ENCODE measurements around the gene TMEM50B. TPM values are rescaled to one million over a fixed set of nuclear protein-coding genes. Genes with fewer than 3 reads are reported as not detected.

The TMEM50B gene
- total RNA-seq, 1 experiment from 2014 or later: 18.9 TPM

DNA sequence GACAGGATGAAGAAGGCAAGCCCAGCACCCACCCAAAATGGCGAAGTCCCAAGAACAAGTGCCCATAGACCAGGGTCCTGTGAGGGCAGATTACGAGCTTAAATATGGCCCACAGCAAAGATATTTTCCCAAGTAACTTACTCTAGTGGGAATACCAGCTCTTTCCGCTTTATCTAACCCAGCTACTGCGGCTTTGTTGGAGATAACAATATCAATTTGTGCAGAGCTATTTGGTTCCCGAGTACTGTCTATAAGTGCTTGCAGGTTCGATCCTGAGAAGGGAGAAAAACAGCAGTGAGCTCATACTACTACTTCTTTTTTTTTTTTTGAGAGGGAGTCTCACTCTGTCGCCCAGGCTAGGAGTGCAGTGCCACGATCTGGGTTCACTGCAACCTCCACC, 26.1 kb upstream of the TMEM50B start:
- Histone ChIP-seq H3K4me3 (ENCODE audit: low read depth, low read length, poor library complexity, severe bottlenecking) (no peak overlapping the region), H3K4me1 (ENCODE audit: insufficient read depth, low read length, poor library complexity, severe bottlenecking) (no peaks in the 10 kb centered on the region), H3K9me3 (ENCODE audit: low read depth, low read length, poor library complexity, severe bottlenecking) (no peaks in the 10 kb centered on the region), H3K27ac (ENCODE audit: low read depth, low read length, poor library complexity, severe bottlenecking) (no peak overlapping the region), H3K27me3 (replicated peaks; ENCODE audit: insufficient read depth, low read depth, low read length, poor library complexity) (no peaks in the 10 kb centered on the region), H3K36me3 (ENCODE audit: insufficient read depth, low read length, poor library complexity, severe bottlenecking) (peaks cover 62% of the 10 kb centered on the region)
- CTCF ChIA-PET: interaction anchor here (0.6 kb wide), 1 partner anchor 75 kb away, joined by 3 read pairs; no protein-coding TSS in a partner anchor
- POLR2A ChIA-PET (ENCODE audit: low non-redundant PET): no interaction called here
- TF ChIP-seq EZH2 (IDR thresholded peaks at IDR 0.05; ENCODE audit: borderline replicate concordance, low read depth, low read length, poor library complexity, severe bottlenecking): no peak
- TF ChIP-seq, protein P1, sequence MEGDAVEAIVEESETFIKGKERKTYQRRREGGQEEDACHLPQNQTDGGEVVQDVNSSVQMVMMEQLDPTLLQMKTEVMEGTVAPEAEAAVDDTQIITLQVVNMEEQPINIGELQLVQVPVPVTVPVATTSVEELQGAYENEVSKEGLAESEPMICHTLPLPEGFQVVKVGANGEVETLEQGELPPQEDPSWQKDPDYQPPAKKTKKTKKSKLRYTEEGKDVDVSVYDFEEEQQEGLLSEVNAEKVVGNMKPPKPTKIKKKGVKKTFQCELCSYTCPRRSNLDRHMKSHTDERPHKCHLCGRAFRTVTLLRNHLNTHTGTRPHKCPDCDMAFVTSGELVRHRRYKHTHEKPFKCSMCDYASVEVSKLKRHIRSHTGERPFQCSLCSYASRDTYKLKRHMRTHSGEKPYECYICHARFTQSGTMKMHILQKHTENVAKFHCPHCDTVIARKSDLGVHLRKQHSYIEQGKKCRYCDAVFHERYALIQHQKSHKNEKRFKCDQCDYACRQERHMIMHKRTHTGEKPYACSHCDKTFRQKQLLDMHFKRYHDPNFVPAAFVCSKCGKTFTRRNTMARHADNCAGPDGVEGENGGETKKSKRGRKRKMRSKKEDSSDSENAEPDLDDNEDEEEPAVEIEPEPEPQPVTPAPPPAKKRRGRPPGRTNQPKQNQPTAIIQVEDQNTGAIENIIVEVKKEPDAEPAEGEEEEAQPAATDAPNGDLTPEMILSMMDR (conservative IDR thresholded peaks at IDR 0.05; ENCODE audit: low read depth, low read length): no peak
- intact Hi-C loops (cut with micrococcal nuclease; ENCODE audit: unreplicated experiment): no loop called here
- DNase-seq (ENCODE audit: low spot score): no peak
- BruUV-seq (replicated peaks): no TSS peak

DNA sequence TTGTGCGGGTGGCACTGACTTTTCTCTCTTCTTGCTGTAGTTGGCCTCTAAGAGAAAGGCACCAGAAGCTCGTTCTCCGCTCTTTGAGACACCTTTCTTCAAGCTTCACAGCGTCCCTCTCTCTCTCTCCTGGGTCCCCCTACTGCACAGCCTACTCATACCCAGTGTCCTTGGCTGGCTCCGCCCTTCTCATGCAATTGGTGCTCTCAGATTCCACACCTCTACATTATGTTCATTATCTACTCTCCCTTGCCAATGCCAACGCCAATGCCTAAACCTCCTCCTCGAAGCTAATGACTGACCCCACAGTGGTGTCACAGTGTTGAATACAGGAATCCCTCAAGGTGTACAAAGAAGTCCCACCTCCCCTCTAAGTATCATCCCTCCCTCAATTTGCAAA, 16.6 kb upstream of the TMEM50B start:
- Histone ChIP-seq H3K27me3 (replicated peaks; ENCODE audit: insufficient read depth, low read depth, low read length, poor library complexity) (no peaks in the 10 kb centered on the region), H3K4me1 (ENCODE audit: insufficient read depth, low read length, poor library complexity, severe bottlenecking) (no peaks in the 10 kb centered on the region), H3K27ac (ENCODE audit: low read depth, low read length, poor library complexity, severe bottlenecking) (no peak overlapping the region), H3K9me3 (ENCODE audit: low read depth, low read length, poor library complexity, severe bottlenecking) (no peaks in the 10 kb centered on the region), H3K4me3 (ENCODE audit: low read depth, low read length, poor library complexity, severe bottlenecking) (no peak overlapping the region), H3K36me3 (ENCODE audit: insufficient read depth, low read length, poor library complexity, severe bottlenecking) (no peaks in the 10 kb centered on the region)
- DNase-seq (ENCODE audit: low spot score): no peak
- CTCF ChIA-PET: no interaction called here
- TF ChIP-seq, protein P1 (conservative IDR thresholded peaks at IDR 0.05; ENCODE audit: low read depth, low read length): no peak
- no peak for TF ChIP-seq EZH2 (IDR thresholded peaks at IDR 0.05; ENCODE audit: borderline replicate concordance, low read depth, low read length, poor library complexity, severe bottlenecking)
- intact Hi-C loops (cut with micrococcal nuclease; ENCODE audit: unreplicated experiment): no loop called here
- POLR2A ChIA-PET (ENCODE audit: low non-redundant PET): interaction anchor here (0.6 kb wide), 1 partner anchor 605 kb away, joined by 3 read pairs; no protein-coding TSS in a partner anchor
- BruUV-seq (replicated peaks): no TSS peak

DNA sequence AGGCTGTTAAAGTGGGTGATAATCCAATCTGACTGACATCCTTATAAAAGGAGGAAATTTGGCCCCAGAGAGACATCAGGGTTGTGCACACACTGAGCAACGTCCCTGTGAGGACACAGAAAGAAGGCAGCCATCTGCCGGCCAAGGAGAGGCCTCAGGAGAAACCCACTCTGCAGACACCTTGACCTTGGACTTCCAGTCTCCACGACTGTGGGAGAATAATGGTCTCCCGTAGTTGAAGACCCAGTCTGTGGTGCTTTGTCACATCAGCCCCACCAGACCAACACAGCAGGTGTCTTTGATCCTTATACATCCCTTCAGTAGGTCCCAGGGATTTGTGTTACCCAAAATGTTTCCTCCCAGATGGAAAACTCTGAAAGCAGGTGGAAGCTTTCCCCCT, 16.0 kb upstream of the TMEM50B start:
- Histone ChIP-seq H3K4me1 (ENCODE audit: insufficient read depth, low read length, poor library complexity, severe bottlenecking) (peaks cover 2% of the 10 kb centered on the region), H3K27ac (ENCODE audit: low read depth, low read length, poor library complexity, severe bottlenecking) (no peak overlapping the region), H3K4me3 (ENCODE audit: low read depth, low read length, poor library complexity, severe bottlenecking) (no peak overlapping the region), H3K27me3 (replicated peaks; ENCODE audit: insufficient read depth, low read depth, low read length, poor library complexity) (no peaks in the 10 kb centered on the region), H3K9me3 (ENCODE audit: low read depth, low read length, poor library complexity, severe bottlenecking) (no peaks in the 10 kb centered on the region), H3K36me3 (ENCODE audit: insufficient read depth, low read length, poor library complexity, severe bottlenecking) (no peaks in the 10 kb centered on the region)
- BruUV-seq (replicated peaks): no TSS peak
- intact Hi-C loops (cut with micrococcal nuclease; ENCODE audit: unreplicated experiment): no loop called here
- TF ChIP-seq, protein P1 (conservative IDR thresholded peaks at IDR 0.05; ENCODE audit: low read depth, low read length): no peak
- no peak for TF ChIP-seq EZH2 (IDR thresholded peaks at IDR 0.05; ENCODE audit: borderline replicate concordance, low read depth, low read length, poor library complexity, severe bottlenecking)
- POLR2A ChIA-PET (ENCODE audit: low non-redundant PET): interaction anchor here (0.6 kb wide), 1 partner anchor 606 kb away, joined by 3 read pairs; no protein-coding TSS in a partner anchor
- CTCF ChIA-PET: no interaction called here
- DNase-seq (ENCODE audit: low spot score): no peak

All from A673 (cell line).